ENCODE results near the gene NCKAP5.

Gene NCKAP5

GRCh38 chr2:133097666-133098065 is 470.6 kb downstream of the NCKAP5 start:
- no peak for TF ChIP-seq CTCF (IDR thresholded peaks at IDR 0.05; ENCODE audit: unreplicated experiment in 3 of 3)
- H3K4me3 Mint-ChIP-seq = no peak overlapping the region
- H3K27ac Mint-ChIP-seq = no peak overlapping the region
- H3K9me3 Mint-ChIP-seq = peaks cover 3% of the 10 kb centered on the region
- no peaks in the 10 kb centered on the region for H3K27me3 Mint-ChIP-seq (ENCODE audit: low read depth)
- no peaks in the 10 kb centered on the region for H3K36me3 Mint-ChIP-seq (ENCODE audit: low read depth)
- no peaks in the 10 kb centered on the region for H3K4me1 Mint-ChIP-seq

GRCh38 chr2:133092571-133092970 is 475.7 kb downstream of the NCKAP5 start:
- H3K4me3 Mint-ChIP-seq = no peak overlapping the region
- no peaks in the 10 kb centered on the region for H3K36me3 Mint-ChIP-seq (ENCODE audit: low read depth)
- peaks cover 3% of the 10 kb centered on the region for H3K27me3 Mint-ChIP-seq (ENCODE audit: low read depth)
- H3K27ac Mint-ChIP-seq = no peak overlapping the region
- H3K4me1 Mint-ChIP-seq = no peaks in the 10 kb centered on the region
- TF ChIP-seq CTCF (IDR thresholded peaks at IDR 0.05; ENCODE audit: unreplicated experiment in 3 of 3) = no peak
- H3K9me3 Mint-ChIP-seq = no peaks in the 10 kb centered on the region

- no peak for TF ChIP-seq CTCF (IDR thresholded peaks at IDR 0.05; ENCODE audit: unreplicated experiment in 3 of 3)
- Mint-ChIP-seq H3K27me3 (ENCODE audit: low read depth) (peaks cover 3% of the 10 kb centered on the region), H3K4me3 (no peak overlapping the region), H3K4me1 (no peaks in the 10 kb centered on the region), H3K27ac (no peak overlapping the region), H3K36me3 (ENCODE audit: low read depth) (no peaks in the 10 kb centered on the region), H3K9me3 (no peaks in the 10 kb centered on the region)
Measured at GRCh38 chr2:133090358-133090757, 477.9 kb downstream of the NCKAP5 start.

- peaks cover 3% of the 10 kb centered on the region for H3K27me3 Mint-ChIP-seq (ENCODE audit: low read depth)
Measured at GRCh38 chr2:133086176-133086575, 482.1 kb downstream of the NCKAP5 start.

GRCh38 chr2:133085646-133086045 is 482.6 kb downstream of the NCKAP5 start:
- H3K27ac Mint-ChIP-seq = no peak overlapping the region
- no peaks in the 10 kb centered on the region for H3K27me3 Mint-ChIP-seq (ENCODE audit: low read depth)
- H3K4me1 Mint-ChIP-seq = no peaks in the 10 kb centered on the region
- TF ChIP-seq CTCF (IDR thresholded peaks at IDR 0.05; ENCODE audit: unreplicated experiment in 3 of 3) = no peak
- H3K4me3 Mint-ChIP-seq = no peak overlapping the region
- no peaks in the 10 kb centered on the region for H3K36me3 Mint-ChIP-seq (ENCODE audit: low read depth)
- H3K9me3 Mint-ChIP-seq = no peaks in the 10 kb centered on the region

More at GRCh38 chr2:133086176-133086575, 482.1 kb downstream of the NCKAP5 start:
- Mint-ChIP-seq H3K4me3 (no peak overlapping the region), H3K9me3 (no peaks in the 10 kb centered on the region), H3K4me1 (no peaks in the 10 kb centered on the region), H3K36me3 (ENCODE audit: low read depth) (no peaks in the 10 kb centered on the region), H3K27ac (no peak overlapping the region)
- TF ChIP-seq CTCF (IDR thresholded peaks at IDR 0.05; ENCODE audit: unreplicated experiment in 3 of 3) = no peak

GRCh38 chr2:133082034-133082433 is 486.2 kb downstream of the NCKAP5 start:
- Mint-ChIP-seq H3K27me3 (ENCODE audit: low read depth) (no peaks in the 10 kb centered on the region), H3K36me3 (ENCODE audit: low read depth) (no peaks in the 10 kb centered on the region), H3K9me3 (no peaks in the 10 kb centered on the region), H3K27ac (no peak overlapping the region), H3K4me1 (no peaks in the 10 kb centered on the region), H3K4me3 (no peak overlapping the region)
- TF ChIP-seq CTCF (IDR thresholded peaks at IDR 0.05; ENCODE audit: unreplicated experiment in 3 of 3) = no peak

Data from nephron (organoid).